WI38 (cell line): ENCODE measurements around the gene PARG.

Experiments used
- H3K4me3 ChIP-seq: 2 replicates; pipeline ENCODE4 v1.5.1; 2011; ENCODE audit warnings: low read depth, mild to moderate bottlenecking, control low read depth, low read length
- CTCF ChIP-seq: IDR thresholded peaks from 2 replicates; pipeline ENCODE4 v1.5.1; 2012; ENCODE audit warnings: low read depth, mild to moderate bottlenecking, control low read depth, low read length

PARG gene

GRCh38 chr10:49830846-49831245 lies 111.0 kb downstream of the PARG start:
- no peak overlapping the region for H3K4me3 ChIP-seq
- TF ChIP-seq CTCF = no peak

DNA sequence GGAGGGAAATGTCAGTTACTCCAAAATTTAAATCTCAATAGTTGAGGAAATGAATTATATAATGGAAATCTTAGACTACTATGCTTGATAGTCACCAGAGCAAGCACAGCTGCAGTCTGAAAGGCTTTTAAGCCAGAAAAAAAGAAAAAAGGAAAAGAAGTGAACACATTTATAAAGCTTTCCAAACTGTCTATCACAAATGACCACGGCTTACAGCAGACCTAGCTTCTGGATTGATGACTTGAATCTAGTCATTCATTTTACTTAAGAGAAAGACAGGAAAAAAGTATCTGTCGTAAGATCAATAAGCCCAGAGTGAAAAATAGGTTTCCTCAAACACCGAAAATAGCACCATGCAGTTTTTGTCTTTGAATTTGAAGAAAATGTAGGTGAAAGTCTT lies 111.8 kb downstream of the PARG start:
- TF ChIP-seq CTCF = no peak
- H3K4me3 ChIP-seq = no peak overlapping the region

- no peak overlapping the region for H3K4me3 ChIP-seq
- TF ChIP-seq CTCF = no peak
These were observed 114.5 kb downstream of the PARG start for GRCh38 chr10:49827297-49827696.

DNA sequence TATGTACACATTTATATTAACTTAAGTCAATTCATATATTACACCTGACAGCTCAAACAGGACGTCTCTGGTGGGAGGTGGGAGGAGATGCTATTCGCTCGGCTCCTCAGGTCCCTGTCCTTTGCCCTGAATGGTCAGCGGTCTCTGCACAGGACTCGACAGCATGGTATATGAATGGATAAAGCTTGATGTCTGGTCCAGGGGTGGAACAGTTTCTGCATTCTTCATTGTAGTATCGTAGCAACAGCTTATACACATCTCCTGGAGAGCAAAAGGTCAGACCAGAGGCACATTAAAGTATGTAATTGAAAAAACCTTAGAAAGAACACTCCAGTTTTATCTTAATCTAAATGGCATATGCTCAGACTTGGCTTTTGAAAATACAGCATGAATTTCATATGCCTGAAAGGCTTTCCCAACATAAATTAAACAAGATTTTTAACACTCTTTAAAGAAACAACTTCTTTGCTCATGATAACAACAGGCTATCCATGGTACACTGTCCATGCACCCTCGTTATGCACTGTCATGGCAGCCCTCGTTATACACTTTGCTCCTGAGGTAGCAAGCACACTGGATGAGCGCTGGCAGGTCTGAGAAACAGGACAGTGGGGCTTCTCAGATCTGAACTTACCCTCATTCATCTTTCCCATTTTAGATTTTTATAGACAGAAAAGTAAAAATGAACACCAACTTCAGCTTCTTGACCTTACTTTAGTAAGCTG lies 122.4 kb downstream of the PARG start:
- no peak for TF ChIP-seq CTCF
- no peak overlapping the region for H3K4me3 ChIP-seq

DNA sequence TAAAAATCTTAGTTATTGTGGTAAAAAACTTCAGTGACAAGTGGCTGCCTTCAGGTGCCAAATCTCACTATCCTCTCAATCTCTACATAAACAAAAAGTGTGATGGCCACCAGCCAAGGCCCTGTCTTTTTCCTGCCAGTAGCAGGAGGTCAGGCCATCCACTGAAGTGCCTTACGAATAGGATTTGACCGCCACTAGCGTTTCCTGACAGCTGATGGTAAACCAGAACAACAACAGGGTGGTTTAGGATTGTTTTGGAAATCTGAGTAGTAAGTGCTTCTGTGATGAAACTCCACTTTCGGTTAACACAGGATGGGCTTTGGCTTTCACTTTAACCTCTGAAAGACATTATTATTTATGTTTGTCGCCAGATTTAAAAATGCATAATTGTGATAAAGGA lies 124.0 kb downstream of the PARG start:
- H3K4me3 ChIP-seq = no peak overlapping the region

GRCh38 chr10:49803988-49804387 lies 137.8 kb downstream of the PARG start:
- H3K4me3 ChIP-seq = no peak overlapping the region
- TF ChIP-seq CTCF = no peak

More for the DNA sequence above, 124.0 kb downstream of the PARG start:
- no peak for TF ChIP-seq CTCF

GRCh38 chr10:49798275-49798674 lies 143.6 kb downstream of the PARG start:
- no peak overlapping the region for H3K4me3 ChIP-seq
- TF ChIP-seq CTCF = no peak
